Uterus (tissue), 4 donors: ENCODE measurements around the gene RFX6. TPM values are rescaled to one million over a fixed set of nuclear protein-coding genes. Genes with fewer than 3 reads are reported as not detected.

Source experiments
- DNase-seq, 2 donors: peaks; one replicate each; pipeline ENCODE4 v3.0.0-alpha.2; 2019 to 2020
- H3K27ac ChIP-seq, 2 donors: fragments of 200-600 bp; sonication (generic); 1 replicate in 1 of 2; 2 replicates in 1 of 2; pipeline ENCODE4 v1.5.1; 2016 to 2018
- H3K27me3 ChIP-seq, 2 donors: fragments of 200-600 bp; sonication (generic); one replicate each; pipeline ENCODE4 v1.5.1; 2018 to 2019; ENCODE audit warnings: control low read depth in 1 of 2
- H3K36me3 ChIP-seq, 2 donors: fragments of 200-600 bp; sonication (generic); one replicate each; pipeline ENCODE4 v1.5.1; 2019; ENCODE audit warnings: control low read depth in 1 of 2
- H3K4me1 ChIP-seq, 2 donors: fragments of 200-600 bp; sonication (generic); one replicate each; pipeline ENCODE4 v1.5.1; 2018 to 2019; ENCODE audit warnings: control low read depth in 1 of 2
- H3K4me3 ChIP-seq, 2 donors: fragments of 200-600 bp; sonication (generic); 1 replicate in 1 of 2; 2 replicates in 1 of 2; pipeline ENCODE4 v1.5.1; 2018 to 2019; ENCODE audit warnings: mild to moderate bottlenecking in 1 of 2
- H3K9me3 ChIP-seq, 2 donors: fragments of 200-600 bp; sonication (generic); one replicate each; pipeline ENCODE4 v1.5.1; 2019; ENCODE audit warnings: control low read depth in 1 of 2
- CTCF ChIP-seq, 4 experiments: fragments of 200-600 bp in 2 of 4; fragments of 450-650 bp in 2 of 4; sonication (generic) in 2 of 4; IDR thresholded peaks; one replicate each; pipeline ENCODE4 v1.5.1; 2016 to 2019; ENCODE audit warnings: antibody characterized with exemption in 4 of 4, mild to moderate bottlenecking in 2 of 4, moderate library complexity in 1 of 4
- POLR2A ChIP-seq, 2 donors: fragments of 450-650 bp; IDR thresholded peaks; one replicate each; pipeline ENCODE4 v1.6.1; 2016; ENCODE audit warnings: antibody characterized with exemption in 2 of 2, mild to moderate bottlenecking in 1 of 2, moderate library complexity in 1 of 2
- intact Hi-C: fragments of 100-400 bp; cut with DNase I; formaldehyde crosslinking; loops from one replicate; pipeline ENCODE4 v1.15.1; 2023; ENCODE audit warnings: low total_unique reads
- total RNA-seq, 4 donors: library from RNA; depleted of rRNA in 3 of 4; stranded (reverse); fragments of >200 nt in 3 of 4; gene quantifications; one replicate each; pipeline versions ENCODE4 v1.1.0 to v1.2.4, GENCODE V29; 2014 to 2023
- donor health status: DM: yes; HTN: yes; CAD: no.

The RFX6 gene
- total RNA-seq, 4 donors from 2014 or later, result not detected

- Histone ChIP-seq H3K4me3 (no peak overlapping the region), H3K27ac (no peak overlapping the region), H3K4me1 (no peaks in the 10 kb centered on the region), H3K27me3 (no peaks in the 10 kb centered on the region), H3K9me3 (no peaks in the 10 kb centered on the region), H3K36me3 (no peaks in the 10 kb centered on the region)
- TF ChIP-seq CTCF (IDR thresholded peaks at IDR 0.05) (no peak), POLR2A (IDR thresholded peaks at IDR 0.05) (no peak)
- intact Hi-C loops, result no loop called here
- no peak for DNase-seq
Observed at GRCh38 chr6:116974526-116975316, 97.7 kb downstream of the RFX6 start.

- Histone ChIP-seq H3K36me3 (no peaks in the 10 kb centered on the region), H3K27ac (no peak overlapping the region), H3K9me3 (no peaks in the 10 kb centered on the region), H3K4me3 (no peak overlapping the region), H3K27me3 (no peaks in the 10 kb centered on the region), H3K4me1 (no peaks in the 10 kb centered on the region)
- intact Hi-C loops, result no loop called here
- no peak for DNase-seq
- TF ChIP-seq CTCF (IDR thresholded peaks at IDR 0.05) (no peak), POLR2A (IDR thresholded peaks at IDR 0.05) (no peak)
Observed at GRCh38 chr6:116975600-116975999, 98.6 kb downstream of the RFX6 start.

GRCh38 chr6:116979560-116979959 lies 102.5 kb downstream of the RFX6 start:
- TF ChIP-seq POLR2A (IDR thresholded peaks at IDR 0.05) (no peak), CTCF (IDR thresholded peaks at IDR 0.05) (no peak)
- Histone ChIP-seq H3K9me3 (no peaks in the 10 kb centered on the region), H3K27me3 (no peaks in the 10 kb centered on the region), H3K36me3 (no peaks in the 10 kb centered on the region), H3K4me3 (no peak overlapping the region), H3K4me1 (no peaks in the 10 kb centered on the region), H3K27ac (no peak overlapping the region)
- DNase-seq, result no peak
- intact Hi-C loops, result no loop called here

Other genes with a start within 250 kb of the RFX6 start
- gene ZUP1, start 208.5 kb upstream of the RFX6 start, total RNA-seq, result 10 to 100 TPM in 1 of 4 donors, 1 to 10 TPM in 3; 1.8 to 21.6 (median 8.0) TPM
- 10 to 100 TPM in 2 of 4 donors, 1 to 10 TPM in 2; 5.6 to 48.3 (median 27.7) TPM for gene KPNA5, start 196.0 kb upstream of the RFX6 start, total RNA-seq
- 10 to 100 TPM in 2 of 4 donors, 1 to 10 TPM in 1, under 1 TPM in 1; 0.59 to 46.6 (median 14.6) TPM for gene FAM162B, start 111.5 kb upstream of the RFX6 start, total RNA-seq
- under 1 TPM in 1 of 4 donors, not detected in 3; 0.35 TPM for gene GPRC6A, start 48.2 kb upstream of the RFX6 start, total RNA-seq